SK-N-MC (cell line): ENCODE results near the gene PARD3.

Source experiments
- DNase-seq: peaks from one replicate; pipeline ENCODE4 v3.0.0-alpha.2; 2011; ENCODE audit warnings: low read depth, low spot score
- H3K27ac ChIP-seq: fragments of 200-600 bp; sonication (generic); 2 replicates; pipeline ENCODE4 v1.5.1; 2016; ENCODE audit warnings: mixed run types
- H3K36me3 ChIP-seq: fragments of 200-600 bp; sonication (generic); 2 replicates; pipeline ENCODE4 v1.6.1; 2017; ENCODE audit warnings: antibody characterized with exemption, low read length, mixed read lengths; ENCODE audit not compliant: insufficient read depth
- H3K4me3 ChIP-seq: fragments of 200-600 bp; sonication (generic); 2 replicates; pipeline ENCODE4 v1.5.1; 2016
- H3K9ac ChIP-seq: fragments of 200-600 bp; sonication (generic); 2 replicates; pipeline ENCODE4 v1.8.0; 2017; ENCODE audit warnings: mixed run types, mixed read lengths; ENCODE audit not compliant: insufficient read length
- H3K9me3 ChIP-seq: fragments of 200-600 bp; sonication (generic); 2 replicates; pipeline ENCODE4 v1.6.1; 2017; ENCODE audit warnings: low read depth, mild to moderate bottlenecking, antibody characterized with exemption, low read length, moderate library complexity, mixed read lengths
- EZH2 ChIP-seq: fragments of 200-600 bp; sonication (generic); IDR thresholded peaks from one replicate; pipeline ENCODE4 v1.6.1; 2017; ENCODE audit warnings: antibody characterized with exemption
- FOXP2 ChIP-seq: optimal IDR thresholded peaks from 2 replicates; pipeline ENCODE3; 2011; ENCODE audit warnings: mild to moderate bottlenecking, moderate library complexity; ENCODE audit not compliant: insufficient read depth; ENCODE audit errors: extremely low read length, control extremely low read depth
- POLR2AphosphoS5 ChIP-seq: IDR thresholded peaks from 2 replicates; pipeline ENCODE4 v1.6.1; 2012; ENCODE audit warnings: mild to moderate bottlenecking, low read depth, low read length, borderline replicate concordance

The PARD3 gene

GRCh38 chr10:34474009-34474376, 341.1 kb downstream of the PARD3 start:
- DNase-seq, result no peak
- H3K4me3 ChIP-seq, result no peak overlapping the region
- H3K27ac ChIP-seq, result no peak overlapping the region
- H3K36me3 ChIP-seq, result no peaks in the 10 kb centered on the region
- H3K9ac ChIP-seq, result no peak overlapping the region
- TF ChIP-seq EZH2, result no peak
- no peaks in the 10 kb centered on the region for H3K9me3 ChIP-seq

- TF ChIP-seq FOXP2 (no peak), POLR2AphosphoS5 (no peak)
- Histone ChIP-seq H3K9ac (no peak overlapping the region), H3K36me3 (no peaks in the 10 kb centered on the region), H3K27ac (no peak overlapping the region), H3K9me3 (no peaks in the 10 kb centered on the region), H3K4me3 (no peak overlapping the region)
- DNase-seq, result no peak
Measured at GRCh38 chr10:34473174-34474008, 341.7 kb downstream of the PARD3 start.

- no peak for DNase-seq
- no peak overlapping the region for H3K27ac ChIP-seq
- no peaks in the 10 kb centered on the region for H3K9me3 ChIP-seq
- H3K9ac ChIP-seq, result no peak overlapping the region
- H3K4me3 ChIP-seq, result no peak overlapping the region
- H3K36me3 ChIP-seq, result no peaks in the 10 kb centered on the region
- TF ChIP-seq EZH2, result no peak
- no peak for TF ChIP-seq FOXP2
- no peak for TF ChIP-seq POLR2AphosphoS5
Measured at GRCh38 chr10:34470307-34470706, 344.8 kb downstream of the PARD3 start.

GRCh38 chr10:34469446-34469845, 345.6 kb downstream of the PARD3 start:
- no peak for DNase-seq
- Histone ChIP-seq H3K4me3 (no peak overlapping the region), H3K9me3 (no peaks in the 10 kb centered on the region), H3K36me3 (no peaks in the 10 kb centered on the region), H3K27ac (no peak overlapping the region), H3K9ac (no peak overlapping the region)
- no peak for TF ChIP-seq EZH2
- no peak for TF ChIP-seq POLR2AphosphoS5
- no peak for TF ChIP-seq FOXP2

- H3K27ac ChIP-seq, result no peak overlapping the region
- H3K9me3 ChIP-seq, result no peaks in the 10 kb centered on the region
- H3K4me3 ChIP-seq, result no peak overlapping the region
- no peak for TF ChIP-seq POLR2AphosphoS5
- no peak for TF ChIP-seq EZH2
- no peak for TF ChIP-seq FOXP2
- no peak for DNase-seq
- no peaks in the 10 kb centered on the region for H3K36me3 ChIP-seq
- H3K9ac ChIP-seq, result no peak overlapping the region
Measured at GRCh38 chr10:34467902-34468301, 347.2 kb downstream of the PARD3 start.

- no peak overlapping the region for H3K27ac ChIP-seq
- no peak for DNase-seq
- no peak for TF ChIP-seq FOXP2
- no peak for TF ChIP-seq EZH2
- TF ChIP-seq POLR2AphosphoS5, result no peak
Measured at GRCh38 chr10:34467364-34467763, 347.7 kb downstream of the PARD3 start.

GRCh38 chr10:34465678-34466077, 349.4 kb downstream of the PARD3 start:
- Histone ChIP-seq H3K9me3 (no peaks in the 10 kb centered on the region), H3K36me3 (no peaks in the 10 kb centered on the region), H3K9ac (no peak overlapping the region), H3K4me3 (no peak overlapping the region), H3K27ac (no peak overlapping the region)
- TF ChIP-seq EZH2 (no peak), POLR2AphosphoS5 (no peak), FOXP2 (no peak)
- DNase-seq, result no peak

More at GRCh38 chr10:34467364-34467763, 347.7 kb downstream of the PARD3 start:
- Histone ChIP-seq H3K9ac (no peak overlapping the region), H3K4me3 (no peak overlapping the region), H3K9me3 (no peaks in the 10 kb centered on the region), H3K36me3 (no peaks in the 10 kb centered on the region)

GRCh38 chr10:34464591-34464990, 350.5 kb downstream of the PARD3 start:
- no peak overlapping the region for H3K9ac ChIP-seq
- H3K27ac ChIP-seq, result no peak overlapping the region
- TF ChIP-seq FOXP2 (no peak), POLR2AphosphoS5 (no peak), EZH2 (no peak)
- H3K4me3 ChIP-seq, result no peak overlapping the region
- H3K36me3 ChIP-seq, result no peaks in the 10 kb centered on the region
- no peak for DNase-seq
- no peaks in the 10 kb centered on the region for H3K9me3 ChIP-seq

GRCh38 chr10:34464000-34464399, 351.1 kb downstream of the PARD3 start:
- Histone ChIP-seq H3K27ac (no peak overlapping the region), H3K9me3 (no peaks in the 10 kb centered on the region), H3K9ac (no peak overlapping the region), H3K36me3 (no peaks in the 10 kb centered on the region), H3K4me3 (no peak overlapping the region)
- DNase-seq, result no peak
- TF ChIP-seq POLR2AphosphoS5, result no peak
- TF ChIP-seq EZH2, result no peak
- TF ChIP-seq FOXP2, result no peak
